NOMO-1 (cell line): ENCODE results near the gene TENM3.

Experiments
- DNase-seq, 2 experiments: peaks; one replicate each; lab custom pipeline; 2025; ENCODE audit not compliant: unreplicated experiment in 2 of 2; lab: John Stamatoyannopoulos, UW

The TENM3 gene

GRCh38 chr4:182819751-182820150, 576.5 kb downstream of the TENM3 start:
- DNase-seq, result no peak

DNA sequence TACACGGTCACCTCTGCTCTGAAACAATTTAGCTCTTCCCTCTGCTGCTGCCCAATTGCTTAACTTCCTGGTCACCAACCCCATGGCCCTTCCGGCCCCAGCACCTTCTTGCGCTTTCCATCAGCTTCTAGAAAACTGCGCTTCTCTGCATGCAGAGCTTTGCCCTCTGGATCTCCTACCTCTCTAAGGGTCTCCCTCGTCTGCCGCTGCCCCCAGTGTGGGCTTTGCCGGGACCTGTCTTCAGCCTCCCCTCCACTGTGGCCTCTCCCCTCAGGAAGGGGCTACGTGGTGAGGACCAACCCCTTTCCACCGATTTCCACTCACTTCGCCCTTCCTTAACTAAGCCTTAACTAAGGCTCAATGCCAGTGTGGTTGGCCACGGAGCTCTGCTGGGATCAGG, 579.4 kb downstream of the TENM3 start:
- DNase-seq, result no peak

DNA sequence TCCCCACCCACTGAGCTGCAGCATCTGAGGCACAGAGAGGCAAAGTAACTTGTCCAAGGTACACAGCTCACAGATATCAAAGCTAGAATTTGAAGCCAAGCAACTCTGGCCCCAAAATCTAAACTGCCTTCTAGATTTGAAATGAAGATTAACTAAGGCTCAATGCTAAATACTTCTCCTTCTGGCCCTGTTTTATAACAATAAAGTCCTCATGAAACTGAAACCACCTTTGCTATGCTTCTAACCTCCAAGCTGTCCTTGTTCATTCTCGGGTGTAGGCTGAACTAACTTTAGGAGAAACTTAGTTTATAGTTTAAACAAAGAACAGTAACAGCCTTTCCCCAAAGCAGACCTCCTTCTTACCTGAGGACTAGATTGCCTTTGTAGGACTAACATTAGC, 580.4 kb downstream of the TENM3 start:
- DNase-seq, result no peak

DNA sequence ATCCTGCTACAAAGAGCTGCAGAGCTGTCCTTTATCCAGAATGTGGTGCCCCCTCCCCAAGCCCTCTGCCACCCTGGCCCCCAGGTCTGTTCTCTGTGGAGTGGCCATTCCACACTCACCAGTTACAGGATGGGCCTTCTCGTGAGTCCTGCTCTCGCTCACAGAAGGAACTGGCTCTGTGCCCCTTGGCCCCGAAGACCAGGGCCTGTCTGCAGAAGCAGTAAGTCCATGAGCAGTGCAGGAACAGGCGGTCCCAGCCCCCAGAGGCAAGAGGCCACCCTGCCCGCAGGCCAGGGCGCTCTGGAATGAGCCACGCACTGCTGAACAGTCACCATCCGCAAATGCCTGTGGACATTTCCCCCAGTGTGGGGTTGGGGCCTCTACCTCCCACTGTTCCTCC, 581.8 kb downstream of the TENM3 start:
- no peak for DNase-seq

GRCh38 chr4:182825786-182826185, 582.6 kb downstream of the TENM3 start:
- no peak for DNase-seq

DNA sequence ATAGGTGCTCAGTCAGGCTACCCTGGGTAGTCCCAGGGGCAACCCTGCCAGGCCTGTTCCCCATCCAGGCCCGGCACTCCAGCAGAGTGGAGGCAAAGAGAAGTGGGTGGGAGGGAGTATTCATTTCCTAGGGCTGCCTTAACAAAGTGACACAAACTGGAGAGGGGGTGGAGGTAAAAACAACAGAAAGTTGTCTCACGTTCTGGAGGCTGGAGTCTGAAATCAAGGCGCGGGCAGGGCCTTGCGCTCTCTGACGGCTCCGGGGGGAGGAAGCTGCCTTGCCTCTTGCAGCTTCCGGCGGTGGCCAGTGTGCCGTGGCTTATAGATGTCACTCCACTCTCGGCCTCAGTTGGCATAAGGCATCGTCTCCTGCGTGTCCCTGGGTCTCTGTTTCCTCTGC, 583.2 kb downstream of the TENM3 start:
- DNase-seq, result no peak

- DNase-seq, result no peak
These were observed 584.0 kb downstream of the TENM3 start for GRCh38 chr4:182827166-182827565.

GRCh38 chr4:182827954-182828353, 584.8 kb downstream of the TENM3 start:
- no peak for DNase-seq

- DNase-seq, result no peak
These were observed 585.3 kb downstream of the TENM3 start for GRCh38 chr4:182828360-182829025.

- no peak for DNase-seq
These were observed 586.0 kb downstream of the TENM3 start for GRCh38 chr4:182829196-182829595.

DNA sequence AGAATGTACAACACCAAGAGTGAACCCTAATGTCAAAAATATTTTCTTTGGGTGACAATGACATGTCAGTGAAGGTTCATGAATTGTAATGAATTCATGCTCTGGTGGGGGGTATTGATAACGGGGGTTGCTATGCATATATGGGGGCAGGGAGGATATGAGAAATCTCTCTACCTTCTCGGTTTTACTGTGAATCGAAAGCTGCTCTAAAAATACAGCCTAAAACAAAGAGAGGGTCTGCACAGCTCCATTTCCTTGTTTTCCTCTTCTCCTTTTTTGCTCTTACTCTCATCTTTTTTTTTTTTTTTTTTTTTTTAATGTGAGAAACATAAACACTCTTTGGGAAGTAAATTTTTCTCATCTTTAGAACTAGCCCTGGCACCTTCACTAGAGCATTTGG, 588.2 kb downstream of the TENM3 start:
- no peak for DNase-seq

DNA sequence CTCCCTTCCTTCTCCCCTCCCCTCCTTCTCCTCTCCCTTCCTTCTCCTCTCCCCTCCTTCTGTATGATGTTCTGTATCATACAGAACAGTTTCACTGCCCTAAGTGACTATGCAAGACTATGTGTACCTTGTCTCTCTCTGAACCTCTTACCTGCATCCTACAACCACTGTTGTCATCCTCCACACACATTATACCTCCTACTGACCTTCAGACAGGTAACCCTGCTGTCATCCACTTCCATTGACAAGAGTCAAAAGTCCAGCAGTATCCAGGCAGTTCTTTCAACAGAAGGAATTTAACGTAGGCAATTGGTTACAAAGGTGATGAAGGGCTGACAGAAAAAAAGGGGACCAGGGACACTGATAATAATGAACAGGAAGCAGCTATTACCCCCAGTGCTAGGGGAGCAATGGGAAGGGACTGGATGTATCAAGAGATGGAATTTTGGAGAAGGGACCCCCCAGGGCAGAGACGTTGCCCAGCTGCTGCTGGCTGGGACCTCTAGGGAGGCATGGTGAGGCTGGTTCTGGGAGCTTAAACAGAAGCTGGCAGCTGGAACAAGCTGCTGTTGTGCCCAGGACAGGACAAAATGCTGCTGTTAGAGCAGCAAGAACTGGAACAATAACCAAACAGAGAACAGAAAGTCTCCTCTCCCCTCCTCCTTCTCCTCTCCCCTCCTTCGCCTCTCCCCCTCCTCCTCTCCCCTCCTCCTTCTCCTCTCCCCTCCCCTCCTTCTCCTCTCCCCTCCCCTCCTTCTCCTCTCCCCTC, 589.3 kb downstream of the TENM3 start:
- no peak for DNase-seq

- DNase-seq, result no peak
These were observed 592.0 kb downstream of the TENM3 start for GRCh38 chr4:182835006-182835740.

DNA sequence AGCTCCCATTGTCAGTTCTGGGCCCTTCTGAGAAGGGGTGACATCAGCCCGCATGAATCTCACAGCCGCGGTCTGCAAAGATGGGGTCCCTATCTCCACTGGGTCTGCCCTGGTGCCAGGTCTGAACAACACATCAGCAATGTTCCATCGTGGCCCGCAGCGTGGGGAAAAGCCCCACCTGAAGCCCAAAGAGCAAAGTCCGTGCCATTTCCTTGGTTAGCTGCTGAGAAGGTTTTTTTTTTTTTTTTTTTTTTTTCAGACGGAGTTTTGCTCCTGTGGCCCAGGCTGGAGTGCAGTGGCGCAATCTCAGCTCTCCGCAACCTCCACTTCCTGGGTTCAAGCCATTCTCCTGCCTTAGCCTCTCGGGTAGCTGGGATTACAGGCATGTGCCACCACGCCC, 594.6 kb downstream of the TENM3 start:
- no peak for DNase-seq

GRCh38 chr4:182838535-182838934, 595.3 kb downstream of the TENM3 start:
- DNase-seq, result no peak

DNA sequence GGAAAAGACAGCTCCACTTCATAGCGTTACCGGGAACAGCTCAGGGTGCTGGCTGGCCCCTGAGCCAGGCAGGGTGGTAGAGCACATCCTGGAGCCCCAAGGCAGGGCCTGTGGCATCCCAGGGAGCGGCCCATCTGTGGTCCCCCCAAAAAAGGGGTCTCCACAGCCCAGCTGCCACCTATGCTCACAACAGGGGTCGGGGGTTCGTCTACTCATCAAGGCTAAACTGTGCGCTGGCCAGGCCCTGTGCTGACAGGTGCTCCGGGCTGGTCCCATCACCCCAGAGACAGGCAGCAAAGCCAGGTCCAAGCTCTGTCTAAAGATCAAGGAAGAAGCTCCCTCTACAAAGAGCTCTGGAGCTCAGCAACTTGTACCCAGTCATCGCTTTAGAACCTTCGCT, 596.1 kb downstream of the TENM3 start:
- no peak for DNase-seq

DNA sequence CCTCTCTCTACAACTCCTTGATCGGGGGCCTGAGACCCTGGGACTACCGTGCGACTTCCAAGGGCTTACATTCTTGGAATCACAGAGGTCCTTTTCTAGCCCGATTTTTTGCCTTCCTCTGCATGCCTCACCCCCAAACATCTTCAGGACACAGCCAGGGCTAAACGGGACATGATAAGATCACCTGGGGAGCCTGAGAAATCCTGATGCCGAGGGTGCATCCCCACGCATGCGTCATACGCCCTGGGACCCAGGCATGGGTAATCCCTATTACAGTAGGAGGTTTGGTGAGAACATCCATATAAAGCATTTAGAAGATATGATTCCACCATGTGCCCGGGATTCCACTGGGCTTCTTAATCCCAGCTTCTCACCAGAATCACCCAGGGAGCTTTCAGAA, 596.9 kb downstream of the TENM3 start:
- no peak for DNase-seq

- no peak for DNase-seq
These were observed 599.0 kb downstream of the TENM3 start for GRCh38 chr4:182842104-182842600.

GRCh38 chr4:182842759-182843390, 599.7 kb downstream of the TENM3 start:
- DNase-seq, result no peak

GRCh38 chr4:182843808-182844325, 600.7 kb downstream of the TENM3 start:
- no peak for DNase-seq

- DNase-seq, result no peak
These were observed 602.4 kb downstream of the TENM3 start for GRCh38 chr4:182845618-182846017.
